Left ventricle myocardium inferior (tissue), 1 donor: ENCODE results near the gene EIF3B. TPM values are rescaled to one million over a fixed set of nuclear protein-coding genes. Genes with fewer than 3 reads are reported as not detected.
A peak's percentile ranks its signal among the peaks of the same experiment; 100 is the strongest.
"Not testable (repeated sequence)": the region's sequence is repeated elsewhere in the genome, so short reads cannot be mapped to it uniquely, and the experiment has no call there.

Source experiments
- DNase-seq: peaks from one replicate; pipeline ENCODE4 v3.0.0-alpha.2; 2020
- H3K27ac ChIP-seq: fragments of 200-600 bp; replicated peaks from 2 replicates; pipeline ENCODE4 v1.8.0; 2021
- H3K27me3 ChIP-seq: fragments of 200-600 bp; 2 replicates; pipeline ENCODE4 v1.8.0; 2021; ENCODE audit warnings: low read depth
- H3K36me3 ChIP-seq: fragments of 200-600 bp; 2 replicates; pipeline ENCODE4 v1.8.0; 2021
- H3K4me1 ChIP-seq: fragments of 200-600 bp; 2 replicates; pipeline ENCODE4 v1.8.0; 2021
- H3K4me3 ChIP-seq: fragments of 200-600 bp; 2 replicates; pipeline ENCODE4 v1.8.0; 2021; ENCODE audit warnings: mild to moderate bottlenecking, moderate library complexity
- H3K9me3 ChIP-seq: fragments of 200-600 bp; replicated peaks from 2 replicates; pipeline ENCODE4 v1.8.0; 2021
- CTCF ChIP-seq: fragments of 200-600 bp; IDR thresholded peaks from 2 replicates; pipeline ENCODE4 v1.8.0; 2021; ENCODE audit warnings: antibody characterized with exemption, mild to moderate bottlenecking, borderline replicate concordance
- intact Hi-C: fragments of 100-400 bp; cut with micrococcal nuclease; formaldehyde crosslinking; loops from one replicate; pipeline ENCODE4 v1.11.0; 2022
- long read RNA-seq: library from polyadenylated mRNA; unstranded; transcript quantifications from one replicate; pipeline ENCODE4 v2.0.0, GENCODE V29; 2021
- total RNA-seq: library from RNA; stranded (reverse); fragmentation: NEBNext Ultra II Directional; extraction: Animal tissue kit (Norgen Biotek cat#: 25700); gene quantifications from one replicate; pipeline ENCODE4 v1.2.1, GENCODE V29; 2021
- donor health status: DM: no; HTN: yes; CAD: no; lungs with severe emphysema.

Gene EIF3B
- total RNA-seq, result 68.9 TPM
- long read RNA-seq, transcript EIF3B-201 (19 exons, 3,055 nt), result minor isoform, 95 of 300 reads
- long read RNA-seq, transcript EIF3B-202 (19 exons, 2,966 nt), result major isoform, 111 of 300 reads
- long read RNA-seq, partial matches to known transcripts, result 7 of 300 reads
- long read RNA-seq, other reads (novel, unspliced or antisense), result 86 of 300 reads

- H3K4me1 ChIP-seq, result peaks cover 54% of the 10 kb centered on the region
- peak within 1 kb of the TSS; percentile 99 for H3K4me3 ChIP-seq
- H3K27ac ChIP-seq, result peak within 1 kb of the TSS; percentile 99
- H3K36me3 ChIP-seq, result peaks cover 14% of the 10 kb centered on the region
- no peak for TF ChIP-seq CTCF
- H3K27me3 ChIP-seq, result no peaks in the 10 kb centered on the region
- DNase-seq, result peak; percentile 87
- no peaks in the 10 kb centered on the region for H3K9me3 ChIP-seq
- intact Hi-C loops, result no loop called here
Measured at GRCh38 chr7:2354186-2354938, at the start of gene EIF3B. Gene EIF3B (plus strand): TSS chr7:2354827. CDS start chr7:2354922, 95 bp downstream.

GRCh38 chr7:2305258-2305657, 49.4 kb upstream of the EIF3B start:
- intact Hi-C loops, DNase-seq, H3K9me3 ChIP-seq, H3K27me3 ChIP-seq, H3K36me3 ChIP-seq: not testable (repeated sequence)
- H3K27ac ChIP-seq, result peak overlapping the region; percentile 81
- H3K4me3 ChIP-seq, result peak overlapping the region; percentile 48
- peaks cover 21% of the 10 kb centered on the region for H3K4me1 ChIP-seq

- intact Hi-C loops, result no loop called here
- Histone ChIP-seq H3K36me3 (peaks cover 10% of the 10 kb centered on the region), H3K27ac (no peak overlapping the region), H3K4me1 (peaks cover 21% of the 10 kb centered on the region), H3K4me3 (no peak overlapping the region), H3K27me3 (no peaks in the 10 kb centered on the region), H3K9me3 (no peaks in the 10 kb centered on the region)
- no peak for TF ChIP-seq CTCF
- DNase-seq, result no peak
Measured at GRCh38 chr7:2306688-2307087, 47.9 kb upstream of the EIF3B start.

- intact Hi-C loops, result no loop called here
- no peak for TF ChIP-seq CTCF
- peaks cover 28% of the 10 kb centered on the region for H3K4me1 ChIP-seq
Measured at GRCh38 chr7:2307690-2308107, 46.9 kb upstream of the EIF3B start.

GRCh38 chr7:2309889-2310331, 44.7 kb upstream of the EIF3B start:
- DNase-seq, result no peak
- intact Hi-C loops, result no loop called here
- no peak overlapping the region for H3K4me3 ChIP-seq
- peaks cover 10% of the 10 kb centered on the region for H3K36me3 ChIP-seq
- H3K9me3 ChIP-seq, result no peaks in the 10 kb centered on the region
- H3K27ac ChIP-seq, result no peak overlapping the region
- no peak for TF ChIP-seq CTCF
- H3K4me1 ChIP-seq, result peaks cover 31% of the 10 kb centered on the region
- H3K27me3 ChIP-seq, result no peaks in the 10 kb centered on the region

More at GRCh38 chr7:2307690-2308107, 46.9 kb upstream of the EIF3B start:
- no peaks in the 10 kb centered on the region for H3K9me3 ChIP-seq
- peaks cover 10% of the 10 kb centered on the region for H3K36me3 ChIP-seq
- no peaks in the 10 kb centered on the region for H3K27me3 ChIP-seq
- no peak overlapping the region for H3K4me3 ChIP-seq
- DNase-seq, result no peak
- no peak overlapping the region for H3K27ac ChIP-seq
